ENCODE measurements around the gene KIF1A. TPM values are rescaled to one million over a fixed set of nuclear protein-coding genes. Genes with fewer than 3 reads are reported as not detected.

Gene KIF1A
- total RNA-seq, 2 experiments from 2014 or later = not detected

DNA sequence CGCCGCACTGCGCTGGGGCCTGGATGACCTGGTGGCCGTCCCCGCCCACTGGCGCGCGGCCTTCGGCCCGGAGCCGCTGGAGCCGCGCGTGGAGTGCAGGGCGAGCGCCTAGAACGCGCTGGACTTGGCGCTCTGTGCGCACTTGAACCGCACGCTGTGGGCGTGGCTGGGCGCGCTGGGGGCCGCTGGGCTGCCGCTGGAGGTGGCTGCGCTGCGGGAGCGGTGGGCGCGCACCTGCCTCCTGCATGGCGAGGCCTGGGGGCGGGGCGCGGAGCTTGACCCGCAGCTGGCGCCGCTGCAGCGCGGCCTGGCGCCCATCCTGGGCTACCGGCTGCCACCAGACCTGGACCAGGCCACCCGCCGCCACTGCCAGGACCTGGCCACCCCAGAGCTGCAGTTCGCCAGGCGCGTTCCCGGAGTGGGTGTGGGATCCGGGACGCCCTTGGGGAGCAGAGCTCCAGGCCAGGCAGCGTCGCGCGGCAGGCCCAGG lies 147.3 kb downstream of the KIF1A start:
- CTCF ChIA-PET = no interaction called here
- POLR2A ChIA-PET = no interaction called here
- Mint-ChIP-seq H3K4me1 (ENCODE audit: low read depth) (no peaks in the 10 kb centered on the region), H3K36me3 (ENCODE audit: low read depth) (no peaks in the 10 kb centered on the region), H3K9me3 (no peaks in the 10 kb centered on the region), H3K4me3 (no peak overlapping the region), H3K27ac (no peak overlapping the region), H3K27me3 (peaks cover 34% of the 10 kb centered on the region)
- peak in 1 of 14 experiments; percentile 8 for DNase-seq
- Histone ChIP-seq H3K27me3 (ENCODE audit: control insufficient read depth in 1 of 2, insufficient read depth in 2 of 2, low read length in 2 of 2) (peaks cover 0 to 7% of the 10 kb centered on the region in 2 experiments), H3K27ac (ENCODE audit: low read depth in 1 of 2, low read length in 2 of 2) (no peak overlapping the region), H3K9me3 (ENCODE audit: control insufficient read depth in 1 of 2, insufficient read depth in 1 of 2, low read length in 2 of 2) (peaks cover 0 to 6% of the 10 kb centered on the region in 2 experiments), H3K36me3 (ENCODE audit: insufficient read depth, low read length) (no peaks in the 10 kb centered on the region), H3K4me1 (ENCODE audit: insufficient read depth, low read length) (no peaks in the 10 kb centered on the region), H3K4me3 (ENCODE audit: low read length) (no peak overlapping the region)
- TF ChIP-seq, protein P1, sequence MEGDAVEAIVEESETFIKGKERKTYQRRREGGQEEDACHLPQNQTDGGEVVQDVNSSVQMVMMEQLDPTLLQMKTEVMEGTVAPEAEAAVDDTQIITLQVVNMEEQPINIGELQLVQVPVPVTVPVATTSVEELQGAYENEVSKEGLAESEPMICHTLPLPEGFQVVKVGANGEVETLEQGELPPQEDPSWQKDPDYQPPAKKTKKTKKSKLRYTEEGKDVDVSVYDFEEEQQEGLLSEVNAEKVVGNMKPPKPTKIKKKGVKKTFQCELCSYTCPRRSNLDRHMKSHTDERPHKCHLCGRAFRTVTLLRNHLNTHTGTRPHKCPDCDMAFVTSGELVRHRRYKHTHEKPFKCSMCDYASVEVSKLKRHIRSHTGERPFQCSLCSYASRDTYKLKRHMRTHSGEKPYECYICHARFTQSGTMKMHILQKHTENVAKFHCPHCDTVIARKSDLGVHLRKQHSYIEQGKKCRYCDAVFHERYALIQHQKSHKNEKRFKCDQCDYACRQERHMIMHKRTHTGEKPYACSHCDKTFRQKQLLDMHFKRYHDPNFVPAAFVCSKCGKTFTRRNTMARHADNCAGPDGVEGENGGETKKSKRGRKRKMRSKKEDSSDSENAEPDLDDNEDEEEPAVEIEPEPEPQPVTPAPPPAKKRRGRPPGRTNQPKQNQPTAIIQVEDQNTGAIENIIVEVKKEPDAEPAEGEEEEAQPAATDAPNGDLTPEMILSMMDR (IDR thresholded peaks at IDR 0.05) = no peak
- no peak for ATAC-seq (ENCODE audit: poor library complexity)
- intact Hi-C loops (cut with DNase I, micrococcal nuclease) = no loop called here

DNA sequence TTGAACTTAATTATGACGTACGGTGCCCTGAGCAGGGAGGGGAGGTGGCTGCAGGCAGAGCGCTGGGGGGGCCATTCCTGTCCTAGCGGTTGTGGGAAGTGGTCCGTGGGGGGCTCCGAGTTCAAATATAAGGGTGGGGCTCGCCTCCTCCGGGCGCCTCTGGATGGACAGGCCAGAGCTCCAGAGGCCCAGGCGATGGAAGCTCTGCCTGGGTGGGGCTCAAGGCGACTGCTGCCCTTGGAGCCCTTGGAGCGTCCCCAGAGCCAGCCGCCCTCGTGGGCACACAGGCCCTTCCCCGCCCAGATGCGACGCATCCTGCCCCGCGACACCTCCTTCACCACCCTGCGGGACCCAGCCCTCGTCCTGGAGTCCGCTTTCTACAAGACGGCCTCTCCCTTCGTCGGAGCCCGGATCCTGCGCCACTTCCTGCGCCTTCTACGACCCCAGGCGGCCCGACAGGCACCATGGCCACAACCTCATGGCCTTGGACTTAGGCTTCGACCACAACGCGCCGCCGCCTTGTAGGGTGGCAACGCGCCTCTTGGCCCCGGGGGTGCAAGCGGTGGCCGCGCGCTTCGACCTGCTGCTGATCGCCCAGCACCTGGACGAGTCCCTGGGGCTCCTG lies 147.8 kb downstream of the KIF1A start:
- H3K9me3 Mint-ChIP-seq = no peaks in the 10 kb centered on the region
- H3K4me1 Mint-ChIP-seq (ENCODE audit: low read depth) = no peaks in the 10 kb centered on the region
- no peak overlapping the region for H3K27ac Mint-ChIP-seq
- TF ChIP-seq, protein P1 (IDR thresholded peaks at IDR 0.05) = no peak
- H3K27me3 Mint-ChIP-seq = peaks cover 40% of the 10 kb centered on the region
- H3K9me3 ChIP-seq (ENCODE audit: control insufficient read depth in 1 of 2, insufficient read depth in 1 of 2, low read length in 2 of 2) = peaks cover 0 to 6% of the 10 kb centered on the region in 2 experiments
- no peaks in the 10 kb centered on the region for H3K36me3 ChIP-seq (ENCODE audit: insufficient read depth, low read length)
- DNase-seq (peak in 1 of 14 experiments; percentile 8), ATAC-seq (ENCODE audit: poor library complexity) (no peak)
- peaks cover under 1 to 7% of the 10 kb centered on the region in 2 experiments for H3K27me3 ChIP-seq (ENCODE audit: control insufficient read depth in 1 of 2, insufficient read depth in 2 of 2, low read length in 2 of 2)
- intact Hi-C loops (cut with DNase I, micrococcal nuclease) = no loop called here
- H3K4me1 ChIP-seq (ENCODE audit: insufficient read depth, low read length) = no peaks in the 10 kb centered on the region
- ChIA-PET CTCF (no interaction called here), POLR2A (no interaction called here)
- H3K27ac ChIP-seq (ENCODE audit: low read depth in 1 of 2, low read length in 2 of 2) = no peak overlapping the region
- no peak overlapping the region for H3K4me3 ChIP-seq (ENCODE audit: low read length)
- no peaks in the 10 kb centered on the region for H3K36me3 Mint-ChIP-seq (ENCODE audit: low read depth)
- no peak overlapping the region for H3K4me3 Mint-ChIP-seq

DNA sequence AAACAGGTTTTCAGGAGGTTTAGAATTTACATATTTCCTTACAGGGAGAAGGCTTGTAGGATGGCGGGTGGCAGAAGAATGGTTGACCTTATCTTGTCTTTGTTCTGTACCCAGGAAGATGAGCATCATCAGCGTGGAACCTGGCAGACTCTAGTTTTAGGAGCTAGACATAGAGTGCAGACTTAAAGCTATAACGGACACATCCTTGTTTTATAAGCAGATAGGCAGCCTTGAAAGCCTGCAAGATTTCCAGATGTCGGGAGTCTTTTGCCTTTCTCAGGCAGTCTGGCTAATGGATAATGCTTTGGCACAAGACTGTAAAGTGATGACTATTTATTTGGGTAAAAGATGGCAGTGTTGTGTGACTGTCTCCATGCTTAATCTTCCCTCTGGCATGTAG lies 149.1 kb downstream of the KIF1A start:
- ChIA-PET CTCF (no interaction called here), POLR2A (no interaction called here)
- no peak overlapping the region for H3K27ac Mint-ChIP-seq
- no peak overlapping the region for H3K27ac ChIP-seq (ENCODE audit: low read depth in 1 of 2, low read length in 2 of 2)
- H3K9me3 ChIP-seq (ENCODE audit: control insufficient read depth in 1 of 2, insufficient read depth in 1 of 2, low read length in 2 of 2) = peaks cover 0 to 6% of the 10 kb centered on the region in 2 experiments
- no peak overlapping the region for H3K4me3 ChIP-seq (ENCODE audit: low read length)
- no peaks in the 10 kb centered on the region for H3K4me1 Mint-ChIP-seq (ENCODE audit: low read depth)
- H3K4me3 Mint-ChIP-seq = no peak overlapping the region
- H3K27me3 ChIP-seq (ENCODE audit: control insufficient read depth in 1 of 2, insufficient read depth in 2 of 2, low read length in 2 of 2) = peaks cover 4 to 7% of the 10 kb centered on the region in 2 experiments
- DNase-seq (no peak), ATAC-seq (ENCODE audit: poor library complexity) (no peak)
- no peaks in the 10 kb centered on the region for H3K4me1 ChIP-seq (ENCODE audit: insufficient read depth, low read length)
- H3K9me3 Mint-ChIP-seq = peaks cover 3% of the 10 kb centered on the region
- H3K36me3 Mint-ChIP-seq (ENCODE audit: low read depth) = no peaks in the 10 kb centered on the region
- peaks cover 52% of the 10 kb centered on the region for H3K27me3 Mint-ChIP-seq
- intact Hi-C loops (cut with DNase I, micrococcal nuclease) = no loop called here
- TF ChIP-seq, protein P1 (IDR thresholded peaks at IDR 0.05) = no peak
- no peaks in the 10 kb centered on the region for H3K36me3 ChIP-seq (ENCODE audit: insufficient read depth, low read length)
